Large intestine (tissue), 3 donors: Measurements from ENCODE around the gene CDH2. TPM values are rescaled to one million over a fixed set of nuclear protein-coding genes. Genes with fewer than 3 reads are reported as not detected.

Experiments
- DNase-seq, 2 donors: peaks; one replicate each; pipeline versions ENCODE4 v3.0.0 to v3.0.0-alpha.2; 2013
- H3K27ac ChIP-seq: one replicate; pipeline ENCODE4 v1.5.1; 2013; ENCODE audit warnings: low read length
- H3K27me3 ChIP-seq: 2 replicates; pipeline ENCODE4 v1.6.1; 2013; ENCODE audit warnings: low read length; ENCODE audit not compliant: control insufficient read depth, insufficient read depth
- H3K36me3 ChIP-seq: 2 replicates; pipeline ENCODE4 v1.6.1; 2013; ENCODE audit warnings: low read length; ENCODE audit not compliant: control insufficient read depth, insufficient read depth
- H3K4me1 ChIP-seq: one replicate; pipeline ENCODE4 v1.6.1; 2013; ENCODE audit warnings: low read length; ENCODE audit not compliant: control insufficient read depth, insufficient read depth
- H3K4me3 ChIP-seq: one replicate; pipeline ENCODE4 v1.5.1; 2013; ENCODE audit warnings: low read length
- H3K9me3 ChIP-seq: one replicate; pipeline ENCODE4 v1.6.1; 2013; ENCODE audit warnings: mild to moderate bottlenecking, low read depth, low read length, moderate library complexity; ENCODE audit not compliant: control insufficient read depth
- WGBS: methylation state at CpG from one replicate; pipeline ENCODE4 v1.1.5; 2013; ENCODE audit warnings: low lambda C conversion rate; ENCODE audit not compliant: insufficient coverage; 5-methylcytosine and 5-hydroxymethylcytosine counted together
- polyA plus RNA-seq: library from polyadenylated mRNA; unstranded; fragments of 120-200 nt; gene quantifications from one replicate; pipeline ENCODE4 v1.2.1, GENCODE V29; 2013

Gene CDH2
- polyA plus RNA-seq, 1 donor: 14.2 TPM

GRCh38 chr18:28115149-28115550 lies 61.8 kb downstream of the CDH2 start:
- WGBS: no CpG with 5 or more reads among the region's 2 CpGs
- Histone ChIP-seq H3K36me3 (no peaks in the 10 kb centered on the region), H3K27ac (no peak overlapping the region), H3K4me1 (peaks cover 5% of the 10 kb centered on the region), H3K4me3 (no peak overlapping the region), H3K27me3 (no peaks in the 10 kb centered on the region), H3K9me3 (no peaks in the 10 kb centered on the region)
- DNase-seq: no peak

- Histone ChIP-seq H3K4me3 (no peak overlapping the region), H3K36me3 (no peaks in the 10 kb centered on the region), H3K27me3 (no peaks in the 10 kb centered on the region), H3K27ac (no peak overlapping the region), H3K9me3 (no peaks in the 10 kb centered on the region), H3K4me1 (peaks cover 5% of the 10 kb centered on the region)
- 100% methylated on average over 1 of the region's 3 CpGs for WGBS
- no peak for DNase-seq
These were observed 62.5 kb downstream of the CDH2 start for GRCh38 chr18:28114472-28114871.

GRCh38 chr18:28113271-28114029 lies 63.5 kb downstream of the CDH2 start:
- Histone ChIP-seq H3K27me3 (no peaks in the 10 kb centered on the region), H3K4me3 (no peak overlapping the region), H3K9me3 (no peaks in the 10 kb centered on the region), H3K27ac (no peak overlapping the region), H3K36me3 (no peaks in the 10 kb centered on the region), H3K4me1 (peaks cover 5% of the 10 kb centered on the region)
- DNase-seq: no peak
- 88% methylated on average over 2 of the region's 3 CpGs for WGBS

GRCh38 chr18:28112056-28112470 lies 64.9 kb downstream of the CDH2 start:
- Histone ChIP-seq H3K27me3 (no peaks in the 10 kb centered on the region), H3K4me1 (peaks cover 10% of the 10 kb centered on the region), H3K9me3 (no peaks in the 10 kb centered on the region), H3K4me3 (no peak overlapping the region), H3K36me3 (no peaks in the 10 kb centered on the region), H3K27ac (no peak overlapping the region)
- WGBS: 33% methylated on average over 1 of the region's 5 CpGs
- DNase-seq: peak in 1 of 2 donors; percentile 25

GRCh38 chr18:28110924-28111323 lies 66.0 kb downstream of the CDH2 start:
- no peak overlapping the region for H3K4me3 ChIP-seq
- no peak overlapping the region for H3K27ac ChIP-seq
- DNase-seq: no peak
- H3K27me3 ChIP-seq: no peaks in the 10 kb centered on the region
- H3K36me3 ChIP-seq: no peaks in the 10 kb centered on the region
- WGBS: no CpG with 5 or more reads among the region's 9 CpGs
- H3K4me1 ChIP-seq: peaks cover 10% of the 10 kb centered on the region
- H3K9me3 ChIP-seq: no peaks in the 10 kb centered on the region

GRCh38 chr18:28109781-28110560 lies 67.0 kb downstream of the CDH2 start:
- no peaks in the 10 kb centered on the region for H3K27me3 ChIP-seq

GRCh38 chr18:28108814-28109213 lies 68.1 kb downstream of the CDH2 start:
- H3K4me1 ChIP-seq: peaks cover 10% of the 10 kb centered on the region
- H3K4me3 ChIP-seq: no peak overlapping the region
- H3K36me3 ChIP-seq: no peaks in the 10 kb centered on the region
- no peaks in the 10 kb centered on the region for H3K27me3 ChIP-seq
- peak in 1 of 2 donors; percentile 34 for DNase-seq
- no peak overlapping the region for H3K27ac ChIP-seq
- 40% methylated on average over 1 of the region's 3 CpGs for WGBS
- H3K9me3 ChIP-seq: no peaks in the 10 kb centered on the region

More at GRCh38 chr18:28109781-28110560, 67.0 kb downstream of the CDH2 start:
- H3K36me3 ChIP-seq: no peaks in the 10 kb centered on the region
- no peak for DNase-seq
- H3K27ac ChIP-seq: no peak overlapping the region
- no peak overlapping the region for H3K4me3 ChIP-seq
- peaks cover 10% of the 10 kb centered on the region for H3K4me1 ChIP-seq
- H3K9me3 ChIP-seq: no peaks in the 10 kb centered on the region
- 70% methylated on average over 2 of the region's 5 CpGs for WGBS

- 88% methylated on average over 1 of the region's 1 CpG for WGBS
- H3K36me3 ChIP-seq: no peaks in the 10 kb centered on the region
- H3K9me3 ChIP-seq: no peaks in the 10 kb centered on the region
- DNase-seq: no peak
- H3K27ac ChIP-seq: no peak overlapping the region
- peaks cover 10% of the 10 kb centered on the region for H3K4me1 ChIP-seq
- H3K27me3 ChIP-seq: no peaks in the 10 kb centered on the region
- H3K4me3 ChIP-seq: no peak overlapping the region
These were observed 68.7 kb downstream of the CDH2 start for GRCh38 chr18:28108254-28108653.

GRCh38 chr18:28099237-28099636 lies 77.7 kb downstream of the CDH2 start:
- Histone ChIP-seq H3K27me3 (no peaks in the 10 kb centered on the region), H3K27ac (no peak overlapping the region)

GRCh38 chr18:28095631-28096030 lies 81.3 kb downstream of the CDH2 start:
- Histone ChIP-seq H3K4me1 (peaks cover 7% of the 10 kb centered on the region), H3K9me3 (no peaks in the 10 kb centered on the region), H3K27ac (no peak overlapping the region), H3K4me3 (no peak overlapping the region), H3K36me3 (no peaks in the 10 kb centered on the region), H3K27me3 (no peaks in the 10 kb centered on the region)
- no CpG with 5 or more reads among the region's 4 CpGs for WGBS
- DNase-seq: no peak

More at GRCh38 chr18:28099237-28099636, 77.7 kb downstream of the CDH2 start:
- no peaks in the 10 kb centered on the region for H3K36me3 ChIP-seq
- no peaks in the 10 kb centered on the region for H3K9me3 ChIP-seq
- H3K4me1 ChIP-seq: no peaks in the 10 kb centered on the region
- no peak overlapping the region for H3K4me3 ChIP-seq
- DNase-seq: no peak
